IMR-90 (cell line): ENCODE measurements around the gene SLC22A2. TPM values are rescaled to one million over a fixed set of nuclear protein-coding genes. Genes with fewer than 3 reads are reported as not detected.

Source experiments
- ATAC-seq: fragments of 200-7000 bp; cut with Tn5 transposase; 2 replicates; pipeline ENCODE4 v1.9.1; 2020; ENCODE audit warnings: low read depth, mild to moderate bottlenecking, moderate library complexity
- BruUV-seq: library from RNA; stranded (reverse); fragments of 400-500 nt; replicated peaks from 2 replicates; lab custom pipeline; 2021; lab: Mats Ljungman, UMichigan
- CTCF ChIA-PET: fragments of 300-600 bp; formaldehyde crosslinking; extraction: SDS; loops from one replicate; lab custom pipeline; 2021; ENCODE audit warnings: antibody characterized with exemption; lab: Yijun Ruan, JAX
- POLR2A ChIA-PET: fragments of 300-600 bp; sonication (Branson Sonifier 250); formaldehyde crosslinking; loops from one replicate; lab custom pipeline; 2022; ENCODE audit warnings: antibody characterized with exemption; ENCODE audit not compliant: unreplicated experiment; lab: Charles Lee
- DNase-seq: peaks from one replicate; pipeline ENCODE4 v3.0.0; 2013
- H2AFZ ChIP-seq: replicated peaks from 2 replicates; pipeline ENCODE3; 2013; ENCODE audit warnings: low read length, mild to moderate bottlenecking; ENCODE audit not compliant: poor library complexity
- H2AK5ac ChIP-seq: 2 replicates; pipeline ENCODE4 v1.6.1; 2013; ENCODE audit warnings: low read depth, low read length, inconsistent platforms
- H2AK9ac ChIP-seq: replicated peaks from 2 replicates; pipeline ENCODE3; 2013; ENCODE audit warnings: mild to moderate bottlenecking, low read depth, low read length, moderate library complexity; ENCODE audit not compliant: poor library complexity
- H2BK120ac ChIP-seq: 2 replicates; pipeline ENCODE4 v1.6.1; 2013; ENCODE audit warnings: low read depth, low read length, inconsistent platforms
- H2BK15ac ChIP-seq: 3 replicates; pipeline ENCODE4 v1.6.1; 2013; ENCODE audit warnings: low read depth, low read length, inconsistent platforms
- H2BK20ac ChIP-seq: 2 replicates; pipeline ENCODE4 v1.6.1; 2013; ENCODE audit warnings: low read depth, mild to moderate bottlenecking, inconsistent platforms, low read length, moderate library complexity
- H2BK5ac ChIP-seq: 2 replicates; pipeline ENCODE4 v1.6.1; 2013; ENCODE audit warnings: mild to moderate bottlenecking, low read depth, low read length, inconsistent platforms; ENCODE audit not compliant: poor library complexity, severe bottlenecking
- H3K14ac ChIP-seq: replicated peaks from 2 replicates; pipeline ENCODE4 v1.6.1; 2013; ENCODE audit warnings: low read depth, low read length, inconsistent platforms
- H3K18ac ChIP-seq: 2 replicates; pipeline ENCODE4 v1.6.1; 2013; ENCODE audit warnings: low read depth, low read length, control low read depth
- H3K23ac ChIP-seq: 2 replicates; pipeline ENCODE4 v1.6.1; 2013; ENCODE audit warnings: low read depth, low read length, inconsistent platforms
- H3K27ac ChIP-seq: 2 replicates; pipeline ENCODE4 v1.5.1; 2013; ENCODE audit warnings: mild to moderate bottlenecking, control low read depth, low read length; ENCODE audit not compliant: insufficient read depth
- H3K27me3 ChIP-seq: 2 replicates; pipeline ENCODE4 v1.6.1; 2013; ENCODE audit warnings: low read length; ENCODE audit not compliant: control insufficient read depth, insufficient read depth
- H3K36me3 ChIP-seq: 2 replicates; pipeline ENCODE4 v1.6.1; 2013; ENCODE audit warnings: low read length, mixed read lengths; ENCODE audit not compliant: control insufficient read depth, insufficient read depth
- H3K4ac ChIP-seq: 2 replicates; pipeline ENCODE4 v1.6.1; 2013; ENCODE audit warnings: low read depth, low read length, inconsistent platforms
- H3K4me1 ChIP-seq: 2 replicates; pipeline ENCODE4 v1.6.1; 2013; ENCODE audit warnings: low read length, mixed read lengths; ENCODE audit not compliant: control insufficient read depth, insufficient read depth
- H3K4me2 ChIP-seq: 2 replicates; pipeline ENCODE4 v1.6.1; 2013; ENCODE audit warnings: low read depth, mild to moderate bottlenecking, control low read depth, low read length, moderate library complexity
- H3K4me3 ChIP-seq: 2 replicates; pipeline ENCODE4 v1.5.1; 2013; ENCODE audit warnings: low read depth, mild to moderate bottlenecking, control low read depth, low read length, moderate library complexity; ENCODE audit not compliant: insufficient read depth
- H3K56ac ChIP-seq: 2 replicates; pipeline ENCODE4 v1.6.1; 2013; ENCODE audit warnings: low read length, inconsistent platforms; ENCODE audit not compliant: insufficient read depth; ENCODE audit errors: extremely low read depth
- H3K79me1 ChIP-seq, 2 experiments: 2 replicates each; pipeline ENCODE4 v1.6.1; 2013; ENCODE audit warnings: low read length in 2 of 2, inconsistent platforms in 1 of 2, low read depth in 1 of 2
- H3K9ac ChIP-seq: 2 replicates; pipeline ENCODE4 v1.6.1; 2013; ENCODE audit warnings: low read depth, low read length, control low read depth
- H3K9me1 ChIP-seq: 2 replicates; pipeline ENCODE4 v1.6.1; 2013; ENCODE audit warnings: low read length, inconsistent platforms; ENCODE audit not compliant: insufficient read depth
- H3K9me3 ChIP-seq: 2 replicates; pipeline ENCODE4 v1.6.1; 2013; ENCODE audit warnings: low read length; ENCODE audit not compliant: control insufficient read depth, insufficient read depth
- H4K20me1 ChIP-seq: 2 replicates; pipeline ENCODE4 v1.6.1; 2013; ENCODE audit warnings: low read length, inconsistent platforms; ENCODE audit not compliant: insufficient read depth
- H4K5ac ChIP-seq: 2 replicates; pipeline ENCODE4 v1.6.1; 2013; ENCODE audit warnings: mild to moderate bottlenecking, low read depth, low read length, control low read depth
- H4K8ac ChIP-seq, 2 experiments: 2 replicates each; pipeline ENCODE4 v1.6.1; 2013; ENCODE audit warnings: low read depth in 2 of 2, low read length in 2 of 2, control low read depth in 1 of 2, inconsistent platforms in 1 of 2
- H4K91ac ChIP-seq: 2 replicates; pipeline ENCODE4 v1.6.1; 2013; ENCODE audit warnings: low read depth, low read length, inconsistent platforms; ENCODE audit not compliant: insufficient read depth
- BHLHE40 ChIP-seq: fragments of 150-350 bp; IDR thresholded peaks from 2 replicates; pipeline ENCODE4 v1.6.1; 2016; ENCODE audit warnings: mild to moderate bottlenecking, low read depth, low read length
- CEBPB ChIP-seq: IDR thresholded peaks from 2 replicates; pipeline ENCODE4 v1.6.1; 2012; ENCODE audit warnings: low read depth, low read length, improper control_type of control experiment
- CHD1 ChIP-seq: IDR thresholded peaks from 2 replicates; pipeline ENCODE4 v1.6.1; 2012; ENCODE audit warnings: low read depth, low read length, improper control_type of control experiment
- CTCF ChIP-seq: conservative IDR thresholded peaks from 2 replicates; pipeline ENCODE4 v1.5.1; 2012; ENCODE audit warnings: mild to moderate bottlenecking, low read depth, low read length, improper control_type of control experiment
- ELK1 ChIP-seq: fragments of 150-350 bp; IDR thresholded peaks from 2 replicates; pipeline ENCODE4 v1.6.1; 2016; ENCODE audit warnings: low read depth, mild to moderate bottlenecking, low read length, moderate library complexity, borderline replicate concordance
- FOS ChIP-seq: fragments of 150-350 bp; IDR thresholded peaks from 2 replicates; pipeline ENCODE4 v1.6.1; 2016; ENCODE audit warnings: low read depth, low read length
- MAFK ChIP-seq: IDR thresholded peaks from 2 replicates; pipeline ENCODE4 v1.6.1; 2012; ENCODE audit warnings: low read depth, low read length, improper control_type of control experiment
- MAZ ChIP-seq: IDR thresholded peaks from 2 replicates; pipeline ENCODE4 v1.6.1; 2012; ENCODE audit warnings: low read depth, mild to moderate bottlenecking, low read length, improper control_type of control experiment, moderate library complexity, borderline replicate concordance
- MXI1 ChIP-seq: IDR thresholded peaks from 2 replicates; pipeline ENCODE4 v1.6.1; 2012; ENCODE audit warnings: low read depth, mild to moderate bottlenecking, low read length, moderate library complexity, borderline replicate concordance
- NFE2L2 ChIP-seq: fragments of 150-350 bp; IDR thresholded peaks from 2 replicates; pipeline ENCODE4 v1.6.1; 2016; ENCODE audit warnings: low read depth, mild to moderate bottlenecking, low read length
- POLR2A ChIP-seq: IDR thresholded peaks from 2 replicates; pipeline ENCODE4 v1.6.1; 2012; ENCODE audit warnings: mild to moderate bottlenecking, low read depth, low read length
- RAD21 ChIP-seq: IDR thresholded peaks from 2 replicates; pipeline ENCODE4 v1.6.1; 2012; ENCODE audit warnings: low read length, improper control_type of control experiment
- RCOR1 ChIP-seq: IDR thresholded peaks from 2 replicates; pipeline ENCODE4 v1.6.1; 2012; ENCODE audit warnings: mild to moderate bottlenecking, low read length, improper control_type of control experiment; ENCODE audit not compliant: insufficient replicate concordance
- RFX5 ChIP-seq: IDR thresholded peaks from 2 replicates; pipeline ENCODE4 v1.8.0; 2012; ENCODE audit warnings: low read depth, mild to moderate bottlenecking, low read length, moderate library complexity
- SMC3 ChIP-seq: fragments of 150-350 bp; IDR thresholded peaks from 2 replicates; pipeline ENCODE4 v1.6.1; 2016; ENCODE audit warnings: low read depth, mild to moderate bottlenecking, antibody characterized with exemption, low read length, moderate library complexity
- USF2 ChIP-seq: fragments of 150-350 bp; IDR thresholded peaks from 2 replicates; pipeline ENCODE4 v1.6.1; 2017; ENCODE audit warnings: mild to moderate bottlenecking, antibody characterized with exemption, low read length, low read depth
- dilution Hi-C: fragments of 300-500 bp; cut with HindIII; formaldehyde crosslinking; loops from one replicate; pipeline ENCODE4 v1.14.3; 2018; ENCODE audit warnings: low sequenced_read_pairs; ENCODE audit not compliant: unreplicated experiment
- in situ Hi-C: fragments of 300-500 bp; cut with MboI; formaldehyde crosslinking; loops from 3 replicates; pipeline ENCODE4 v1.14.3; 2019; ENCODE audit warnings: low sequenced_read_pairs, inconsistent platforms, mixed read lengths
- intact Hi-C: fragments of 100-400 bp; cut with micrococcal nuclease; formaldehyde crosslinking; loops from 2 replicates; pipeline ENCODE4 v1.10.0; 2022
- polyA plus RNA-seq, 3 experiments: library from polyadenylated mRNA; depleted of rRNA; stranded (reverse); fragments of >200 nt; gene quantifications; 2 replicates each; pipeline ENCODE4 v1.2.3, GENCODE V29; 2012; ENCODE audit warnings: low replicate concordance in 1 of 3
- total RNA-seq: library from RNA; depleted of rRNA; stranded (reverse); fragments of >200 nt; gene quantifications from 2 replicates; pipeline ENCODE4 v1.2.3, GENCODE V29; 2012

The SLC22A2 gene
- total and polyA plus RNA-seq, 2 of the 4 experiments (the other 2 are of a cell fraction): not detected

- no peak for TF ChIP-seq POLR2A
- TF ChIP-seq MXI1: no peak
- no peak for TF ChIP-seq RFX5
- TF ChIP-seq SMC3: no peak
- TF ChIP-seq RAD21: no peak
- no peak for TF ChIP-seq USF2
- no peak for TF ChIP-seq MAFK
- no peak for TF ChIP-seq BHLHE40
- no peak for TF ChIP-seq RCOR1
- no peak for TF ChIP-seq CHD1
- no peak for TF ChIP-seq ELK1
- TF ChIP-seq NFE2L2: no peak
- TF ChIP-seq CEBPB: no peak
- TF ChIP-seq CTCF: no peak
- TF ChIP-seq MAZ: no peak
- no peak for TF ChIP-seq FOS
- Histone ChIP-seq H2BK5ac (no peak overlapping the region), H2AK5ac (no peak overlapping the region), H4K91ac (no peak overlapping the region), H2BK15ac (no peak overlapping the region), H3K4me3 (no peak overlapping the region), H3K56ac (no peak overlapping the region), H3K14ac (no peak overlapping the region), H4K20me1 (no peaks in the 10 kb centered on the region), H4K8ac (no peak overlapping the region), H4K5ac (no peak overlapping the region), H3K9ac (no peak overlapping the region), H2AFZ (no peak overlapping the region), H3K9me1 (no peaks in the 10 kb centered on the region), H2AK9ac (no peak overlapping the region), H3K18ac (no peak overlapping the region), H2BK20ac (no peak overlapping the region), H3K4ac (no peak overlapping the region), H3K27me3 (no peaks in the 10 kb centered on the region), H3K27ac (no peak overlapping the region), H2BK120ac (no peak overlapping the region), H3K79me1 (no peaks in the 10 kb centered on the region), H3K4me2 (no peak overlapping the region), H3K23ac (no peak overlapping the region), H3K9me3 (no peaks in the 10 kb centered on the region), H3K36me3 (no peaks in the 10 kb centered on the region), H3K4me1 (no peaks in the 10 kb centered on the region)
- CTCF ChIA-PET: no interaction called here
- no peak for DNase-seq
- POLR2A ChIA-PET: no interaction called here
- ATAC-seq: no peak
- dilution Hi-C loops (no loop called here), intact Hi-C loops (no loop called here), in situ Hi-C loops (no loop called here)
- no TSS peak for BruUV-seq
These were observed 61.0 kb downstream of the SLC22A2 start for GRCh38 chr6:160197662-160198061.
